DND-41 (cell line): ENCODE data around the gene AGL.
A peak's percentile ranks its signal among the peaks of the same experiment; 100 is the strongest.

Source experiments
- ATAC-seq: fragments of 200-7000 bp; cut with Tn5 transposase; 3 replicates; pipeline ENCODE4 v1.9.1; 2021; ENCODE audit warnings: low read depth; ENCODE audit not compliant: insufficient read depth
- DNase-seq: peaks from one replicate; pipeline ENCODE4 v3.0.0-alpha.2; 2020
- H2AFZ ChIP-seq: 2 replicates; pipeline ENCODE4 v1.6.0; 2012; ENCODE audit warnings: low read depth, low read length
- H3K27ac ChIP-seq: 2 replicates; pipeline ENCODE4 v1.5.1; 2012; ENCODE audit warnings: low read length, inconsistent platforms
- H3K27me3 ChIP-seq: fragments of 200-600 bp; sonication (generic); 2 replicates; pipeline ENCODE4 v1.6.0; 2012; ENCODE audit warnings: low read length, mild to moderate bottlenecking, inconsistent platforms; ENCODE audit not compliant: insufficient read depth, poor library complexity
- H3K36me3 ChIP-seq: 2 replicates; pipeline ENCODE4 v1.5.1; 2012; ENCODE audit warnings: low read length, inconsistent platforms; ENCODE audit not compliant: insufficient read depth
- H3K4me1 ChIP-seq: 2 replicates; pipeline ENCODE4 v1.5.1; 2012; ENCODE audit warnings: mild to moderate bottlenecking, low read length; ENCODE audit not compliant: insufficient read depth
- H3K4me2 ChIP-seq: 2 replicates; pipeline ENCODE4 v1.6.0; 2012; ENCODE audit warnings: mild to moderate bottlenecking, moderate library complexity, low read length, inconsistent platforms; ENCODE audit not compliant: insufficient read depth
- H3K4me3 ChIP-seq, 2 experiments: fragments of 200-600 bp in 1 of 2; shearing (Covaris generic) in 1 of 2; 2 replicates each; pipeline ENCODE4 v1.5.1; 2012 to 2016; ENCODE audit warnings: inconsistent platforms in 2 of 2, low read length in 2 of 2, mild to moderate bottlenecking in 2 of 2, low read depth in 1 of 2, moderate library complexity in 1 of 2
- H3K79me2 ChIP-seq: 2 replicates; pipeline ENCODE4 v1.6.0; 2012; ENCODE audit warnings: low read length, inconsistent platforms; ENCODE audit not compliant: insufficient read depth
- H3K9ac ChIP-seq: 2 replicates; pipeline ENCODE4 v1.6.0; 2012; ENCODE audit warnings: low read depth, mild to moderate bottlenecking, inconsistent platforms, low read length, moderate library complexity
- H3K9me3 ChIP-seq: 2 replicates; pipeline ENCODE4 v1.5.1; 2012; ENCODE audit warnings: low read length, moderate library complexity, mild to moderate bottlenecking, inconsistent platforms; ENCODE audit not compliant: insufficient read depth, severe bottlenecking
- H4K20me1 ChIP-seq: 2 replicates; pipeline ENCODE4 v1.6.0; 2012; ENCODE audit warnings: low read length; ENCODE audit not compliant: insufficient read depth
- EZH2 ChIP-seq: IDR thresholded peaks from 3 replicates; pipeline ENCODE4 v1.6.1; 2012; ENCODE audit warnings: borderline replicate concordance, low read depth, mild to moderate bottlenecking, moderate library complexity, low read length, inconsistent platforms; ENCODE audit not compliant: severe bottlenecking
- TF ChIP-seq, protein P1 (sequence below): IDR thresholded peaks from 2 replicates; pipeline ENCODE4 v1.5.1; 2012; ENCODE audit warnings: borderline replicate concordance, low read length, moderate library complexity, mild to moderate bottlenecking; ENCODE audit not compliant: poor library complexity, severe bottlenecking; ENCODE audit errors: extremely low read depth

Gene AGL

DNA sequence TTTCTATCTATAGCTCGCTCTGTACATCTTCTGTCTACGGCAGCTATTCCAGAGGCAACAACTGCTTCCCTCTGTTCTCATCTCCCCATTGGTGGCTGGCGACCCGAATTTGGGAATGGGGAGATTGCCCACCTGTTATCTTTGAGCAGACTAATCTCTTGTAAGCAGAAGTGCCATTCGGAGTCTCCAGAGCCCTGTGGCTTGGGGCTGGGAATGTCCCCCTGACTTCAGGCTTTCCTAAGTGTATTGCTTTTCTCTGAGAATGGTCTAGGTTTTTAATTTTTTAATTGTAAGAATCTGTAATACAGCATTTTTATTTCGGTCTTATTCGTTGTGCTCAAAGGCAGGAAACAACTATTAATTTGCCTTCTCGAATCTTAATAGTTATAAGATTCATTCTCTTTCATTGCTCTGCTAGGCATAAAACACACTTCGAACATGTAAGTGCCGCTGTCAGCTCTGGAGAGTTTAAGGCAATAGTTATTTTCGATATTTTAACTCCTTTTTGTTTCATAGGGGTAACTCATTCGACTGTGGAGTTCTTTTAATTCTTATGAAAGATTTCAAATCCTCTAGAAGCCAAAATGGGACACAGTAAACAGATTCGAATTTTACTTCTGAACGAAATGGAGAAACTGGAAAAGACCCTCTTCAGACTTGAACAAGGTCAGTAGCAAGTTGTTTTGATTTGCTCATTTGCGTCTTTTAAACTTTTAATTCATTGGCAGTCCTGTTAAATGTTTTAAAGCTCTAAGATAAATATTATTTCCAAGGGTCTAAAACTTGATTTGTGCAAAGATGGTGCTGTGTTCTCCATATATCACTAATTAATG, 514 bp downstream of the AGL start:
- peaks cover 33% of the 10 kb centered on the region for H3K4me1 ChIP-seq
- no peaks in the 10 kb centered on the region for H4K20me1 ChIP-seq
- no peaks in the 10 kb centered on the region for H3K27me3 ChIP-seq
- H3K4me3 ChIP-seq, result peak overlapping the region; percentile 73 to 94
- ATAC-seq (no peak; the same call in 2 of the 3 replicates), DNase-seq (no peak)
- H3K27ac ChIP-seq, result peak overlapping the region; percentile 81
- peak overlapping the region; percentile 77 for H3K9ac ChIP-seq
- peaks cover 7% of the 10 kb centered on the region; the same call in 1 of the 2 replicates for H3K79me2 ChIP-seq
- H2AFZ ChIP-seq, result peak overlapping the region; percentile 94
- no peak for TF ChIP-seq EZH2
- TF ChIP-seq, protein P1, sequence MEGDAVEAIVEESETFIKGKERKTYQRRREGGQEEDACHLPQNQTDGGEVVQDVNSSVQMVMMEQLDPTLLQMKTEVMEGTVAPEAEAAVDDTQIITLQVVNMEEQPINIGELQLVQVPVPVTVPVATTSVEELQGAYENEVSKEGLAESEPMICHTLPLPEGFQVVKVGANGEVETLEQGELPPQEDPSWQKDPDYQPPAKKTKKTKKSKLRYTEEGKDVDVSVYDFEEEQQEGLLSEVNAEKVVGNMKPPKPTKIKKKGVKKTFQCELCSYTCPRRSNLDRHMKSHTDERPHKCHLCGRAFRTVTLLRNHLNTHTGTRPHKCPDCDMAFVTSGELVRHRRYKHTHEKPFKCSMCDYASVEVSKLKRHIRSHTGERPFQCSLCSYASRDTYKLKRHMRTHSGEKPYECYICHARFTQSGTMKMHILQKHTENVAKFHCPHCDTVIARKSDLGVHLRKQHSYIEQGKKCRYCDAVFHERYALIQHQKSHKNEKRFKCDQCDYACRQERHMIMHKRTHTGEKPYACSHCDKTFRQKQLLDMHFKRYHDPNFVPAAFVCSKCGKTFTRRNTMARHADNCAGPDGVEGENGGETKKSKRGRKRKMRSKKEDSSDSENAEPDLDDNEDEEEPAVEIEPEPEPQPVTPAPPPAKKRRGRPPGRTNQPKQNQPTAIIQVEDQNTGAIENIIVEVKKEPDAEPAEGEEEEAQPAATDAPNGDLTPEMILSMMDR, result no peak
- H3K9me3 ChIP-seq, result no peaks in the 10 kb centered on the region
- peak overlapping the region; percentile 94 for H3K4me2 ChIP-seq
- no peaks in the 10 kb centered on the region; the same call in 1 of the 2 replicates for H3K36me3 ChIP-seq

DNA sequence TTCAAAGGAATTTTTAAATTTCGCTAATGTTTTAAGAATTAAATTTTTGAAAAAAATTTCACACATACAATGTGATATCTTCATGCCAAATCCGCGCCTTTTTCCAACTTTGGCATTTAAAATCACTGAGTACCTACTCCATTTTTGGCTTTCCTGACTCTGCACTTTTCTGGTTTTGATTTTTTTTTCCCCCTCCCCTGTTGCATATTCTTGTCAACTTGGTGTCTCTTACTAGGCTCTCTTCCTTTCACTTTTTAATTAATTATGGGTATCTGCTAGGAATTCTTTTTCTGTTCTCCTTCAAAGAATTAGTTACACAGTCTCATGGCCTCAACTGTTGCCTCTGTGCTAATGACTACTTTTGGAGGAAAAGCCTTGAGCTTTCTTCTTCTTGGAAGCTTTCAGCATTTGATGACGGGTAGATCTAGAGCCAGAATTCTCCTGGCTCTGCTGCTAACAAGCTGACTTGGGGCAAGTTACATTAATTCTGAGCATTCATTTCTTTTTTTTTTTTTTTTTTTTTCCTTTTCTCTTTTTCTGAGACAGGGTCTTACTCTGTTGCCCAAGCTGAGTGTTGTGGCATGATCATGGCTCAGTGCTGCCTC, 1.8 kb downstream of the AGL start:
- peaks cover 33% of the 10 kb centered on the region for H3K4me1 ChIP-seq
- ATAC-seq (no peak), DNase-seq (no peak)
- no peaks in the 10 kb centered on the region; the same call in 1 of the 2 replicates for H3K36me3 ChIP-seq
- no peak overlapping the region for H3K27ac ChIP-seq
- TF ChIP-seq, protein P1, result no peak
- no peak for TF ChIP-seq EZH2
- no peak overlapping the region for H3K4me3 ChIP-seq
- H2AFZ ChIP-seq, result no peak overlapping the region
- H3K9ac ChIP-seq, result no peak overlapping the region
- peak overlapping the region; percentile 94 for H3K4me2 ChIP-seq
- H3K9me3 ChIP-seq, result no peaks in the 10 kb centered on the region
- H3K79me2 ChIP-seq, result peaks cover 7% of the 10 kb centered on the region; the same call in 1 of the 2 replicates
- H4K20me1 ChIP-seq, result no peaks in the 10 kb centered on the region
- H3K27me3 ChIP-seq, result no peaks in the 10 kb centered on the region

- no peaks in the 10 kb centered on the region for H3K27me3 ChIP-seq
- TF ChIP-seq EZH2, result no peak
- TF ChIP-seq, protein P1, result no peak
- peak overlapping the region; percentile 94; the same call in 1 of the 2 replicates for H3K4me2 ChIP-seq
- H3K9me3 ChIP-seq, result no peaks in the 10 kb centered on the region
- ATAC-seq (no peak), DNase-seq (no peak)
- H2AFZ ChIP-seq, result no peak overlapping the region
- H3K79me2 ChIP-seq, result peaks cover 7% of the 10 kb centered on the region; the same call in 1 of the 2 replicates
- H3K9ac ChIP-seq, result no peak overlapping the region
- peaks cover 33% of the 10 kb centered on the region for H3K4me1 ChIP-seq
- no peaks in the 10 kb centered on the region for H4K20me1 ChIP-seq
- no peak overlapping the region for H3K27ac ChIP-seq
- H3K36me3 ChIP-seq, result no peaks in the 10 kb centered on the region; the same call in 1 of the 2 replicates
- H3K4me3 ChIP-seq, result no peak overlapping the region
Measured at GRCh38 chr1:99852648-99853047, 2.5 kb downstream of the AGL start.
